Muscle of leg (tissue), 11 donors: Measurements from ENCODE around the gene UVRAG. TPM values are rescaled to one million over a fixed set of nuclear protein-coding genes. Genes with fewer than 3 reads are reported as not detected.

Experiments
- DNase-seq: peaks from one replicate; pipeline ENCODE4 v3.0.0; 2013
- H3K27ac ChIP-seq: one replicate; pipeline ENCODE4 v1.5.1; 2013; ENCODE audit warnings: mild to moderate bottlenecking, low read length, control low read depth
- H3K27me3 ChIP-seq: one replicate; pipeline ENCODE4 v1.6.1; 2013; ENCODE audit warnings: low read length; ENCODE audit not compliant: control insufficient read depth, insufficient read depth
- H3K36me3 ChIP-seq: one replicate; pipeline ENCODE4 v1.6.1; 2013; ENCODE audit warnings: low read length; ENCODE audit not compliant: control insufficient read depth, insufficient read depth
- H3K4me1 ChIP-seq: one replicate; pipeline ENCODE4 v1.6.1; 2013; ENCODE audit warnings: low read length; ENCODE audit not compliant: control insufficient read depth, insufficient read depth
- H3K4me3 ChIP-seq: one replicate; pipeline ENCODE4 v1.5.1; 2013; ENCODE audit warnings: low read length, control low read depth
- H3K9me3 ChIP-seq: replicated peaks from 2 replicates; pipeline ENCODE4 v1.6.1; 2013; ENCODE audit warnings: low read depth, low read length; ENCODE audit not compliant: control insufficient read depth
- WGBS: methylation state at CpG from one replicate; pipeline ENCODE4 v1.1.5; 2013; ENCODE audit warnings: missing lambda C conversion rate; ENCODE audit not compliant: insufficient coverage; 5-methylcytosine and 5-hydroxymethylcytosine counted together
- polyA plus RNA-seq, 8 donors: library from polyadenylated mRNA; unstranded; fragments of 120-200 nt; gene quantifications; one replicate each; pipeline versions ENCODE4 v1.2.1 to v1.2.3, GENCODE V29; 2013; ENCODE audit warnings: inconsistent platforms in 1 of 8, low replicate concordance in 1 of 8; ENCODE audit not compliant: insufficient read length in 8 of 8, insufficient read depth in 1 of 8
- total RNA-seq: library from RNA; stranded (reverse); fragments of 120-200 nt; gene quantifications from one replicate; pipeline ENCODE4 v1.2.4, GENCODE V29; 2013

The UVRAG gene
- total and polyA plus RNA-seq, 9 donors = 8.1 to 10.2 (median 9.1) TPM

GRCh38 chr11:76143274-76143673 lies 328.3 kb downstream of the UVRAG start:
- no peaks in the 10 kb centered on the region for H3K27me3 ChIP-seq
- H3K4me3 ChIP-seq = no peak overlapping the region
- DNase-seq = no peak
- H3K9me3 ChIP-seq = no peaks in the 10 kb centered on the region
- WGBS = 86% methylated on average over 10 of the region's 11 CpGs
- no peaks in the 10 kb centered on the region for H3K4me1 ChIP-seq
- H3K36me3 ChIP-seq = peaks cover 10% of the 10 kb centered on the region
- H3K27ac ChIP-seq = no peak overlapping the region

- Histone ChIP-seq H3K4me1 (peaks cover 3% of the 10 kb centered on the region), H3K9me3 (no peaks in the 10 kb centered on the region), H3K27ac (no peak overlapping the region), H3K36me3 (peaks cover 4% of the 10 kb centered on the region), H3K27me3 (no peaks in the 10 kb centered on the region), H3K4me3 (no peak overlapping the region)
- DNase-seq = no peak
- 83% methylated on average over 13 of the region's 14 CpGs for WGBS
These were observed 332.2 kb downstream of the UVRAG start for GRCh38 chr11:76147106-76147740.

DNA sequence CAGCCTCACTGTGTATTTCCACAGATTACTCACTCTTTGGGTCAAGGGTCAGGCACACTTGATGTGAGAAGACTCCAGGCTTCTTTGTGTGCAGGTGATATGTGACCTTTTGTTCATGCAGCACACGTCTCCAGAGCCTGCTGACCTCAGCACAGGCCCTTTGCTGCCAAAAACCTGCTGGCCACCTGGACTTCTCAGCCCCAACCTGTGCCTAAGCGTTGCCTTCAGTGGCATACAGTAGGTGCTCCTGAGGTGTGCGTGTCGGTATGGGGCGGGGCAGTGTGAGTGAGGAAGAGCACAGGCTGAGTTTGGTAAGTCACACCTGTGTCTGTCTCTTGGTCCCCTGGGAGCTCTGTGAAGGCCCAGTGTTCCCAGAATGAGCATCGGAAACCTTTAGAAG lies 333.2 kb downstream of the UVRAG start:
- Histone ChIP-seq H3K9me3 (no peaks in the 10 kb centered on the region), H3K27ac (no peak overlapping the region), H3K4me1 (peaks cover 13% of the 10 kb centered on the region), H3K27me3 (peaks cover 5% of the 10 kb centered on the region), H3K4me3 (no peak overlapping the region), H3K36me3 (no peaks in the 10 kb centered on the region)
- DNase-seq = no peak
- 83% methylated on average over 5 of the region's 6 CpGs for WGBS

GRCh38 chr11:76148941-76149613 lies 334.1 kb downstream of the UVRAG start:
- Histone ChIP-seq H3K9me3 (no peaks in the 10 kb centered on the region), H3K4me1 (peaks cover 15% of the 10 kb centered on the region), H3K27me3 (peaks cover 5% of the 10 kb centered on the region), H3K27ac (no peak overlapping the region), H3K36me3 (no peaks in the 10 kb centered on the region), H3K4me3 (no peak overlapping the region)
- 74% methylated on average over 14 of the region's 17 CpGs for WGBS
- no peak for DNase-seq

GRCh38 chr11:76149713-76150112 lies 334.7 kb downstream of the UVRAG start:
- no peaks in the 10 kb centered on the region for H3K36me3 ChIP-seq
- H3K27ac ChIP-seq = no peak overlapping the region
- no peaks in the 10 kb centered on the region for H3K9me3 ChIP-seq
- H3K27me3 ChIP-seq = peaks cover 5% of the 10 kb centered on the region
- peaks cover 15% of the 10 kb centered on the region for H3K4me1 ChIP-seq
- DNase-seq = no peak
- H3K4me3 ChIP-seq = no peak overlapping the region
- WGBS = 82% methylated on average over 6 of the region's 6 CpGs

DNA sequence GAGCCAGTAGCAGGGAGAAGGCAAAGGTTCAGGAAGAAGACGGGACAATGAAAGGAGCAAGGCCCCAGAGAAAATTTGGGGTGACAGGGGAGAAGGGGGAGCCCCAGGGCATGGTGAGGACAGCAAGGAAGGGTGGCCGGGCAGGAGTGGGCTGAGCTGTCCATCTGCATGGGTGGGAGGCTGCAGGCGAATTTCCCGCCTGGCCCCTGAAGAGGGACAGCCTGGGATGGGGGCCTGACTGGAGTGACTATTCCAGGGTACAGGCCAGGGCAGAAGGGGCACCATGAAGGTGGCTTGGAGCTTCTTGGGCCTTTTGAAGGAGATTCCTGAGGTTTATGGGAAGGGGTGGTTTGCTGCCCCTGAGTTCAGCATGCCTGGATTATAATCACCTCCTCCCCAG lies 335.1 kb downstream of the UVRAG start:
- WGBS = 96% methylated on average over 4 of the region's 4 CpGs
- Histone ChIP-seq H3K27me3 (peaks cover 5% of the 10 kb centered on the region), H3K4me1 (peaks cover 15% of the 10 kb centered on the region), H3K27ac (no peak overlapping the region), H3K36me3 (no peaks in the 10 kb centered on the region), H3K4me3 (no peak overlapping the region), H3K9me3 (no peaks in the 10 kb centered on the region)
- no peak for DNase-seq

GRCh38 chr11:76151556-76152085 lies 336.6 kb downstream of the UVRAG start:
- DNase-seq = no peak
- H3K9me3 ChIP-seq = no peaks in the 10 kb centered on the region
- H3K27ac ChIP-seq = no peak overlapping the region
- no peak overlapping the region for H3K4me3 ChIP-seq
- peaks cover 19% of the 10 kb centered on the region for H3K4me1 ChIP-seq
- WGBS = 69% methylated on average over 4 of the region's 5 CpGs
- no peaks in the 10 kb centered on the region for H3K36me3 ChIP-seq
- H3K27me3 ChIP-seq = peaks cover 5% of the 10 kb centered on the region

GRCh38 chr11:76152086-76152681 lies 337.2 kb downstream of the UVRAG start:
- Histone ChIP-seq H3K4me1 (peaks cover 25% of the 10 kb centered on the region), H3K9me3 (no peaks in the 10 kb centered on the region), H3K4me3 (peak overlapping the region; percentile 43), H3K27me3 (peaks cover 5% of the 10 kb centered on the region), H3K36me3 (no peaks in the 10 kb centered on the region), H3K27ac (no peak overlapping the region)
- peak; percentile 84 for DNase-seq
- WGBS = 22% methylated on average over 20 of the region's 30 CpGs

GRCh38 chr11:76152741-76153570 lies 337.9 kb downstream of the UVRAG start:
- Histone ChIP-seq H3K36me3 (no peaks in the 10 kb centered on the region), H3K27me3 (peaks cover 5% of the 10 kb centered on the region), H3K9me3 (no peaks in the 10 kb centered on the region), H3K4me3 (peak overlapping the region; percentile 43), H3K4me1 (peaks cover 32% of the 10 kb centered on the region), H3K27ac (no peak overlapping the region)
- no peak for DNase-seq
- 66% methylated on average over 11 of the region's 13 CpGs for WGBS

GRCh38 chr11:76153571-76153923 lies 338.5 kb downstream of the UVRAG start:
- Histone ChIP-seq H3K36me3 (no peaks in the 10 kb centered on the region), H3K27me3 (peaks cover 5% of the 10 kb centered on the region), H3K4me3 (no peak overlapping the region), H3K27ac (no peak overlapping the region), H3K4me1 (peaks cover 37% of the 10 kb centered on the region), H3K9me3 (no peaks in the 10 kb centered on the region)
- WGBS = 68% methylated on average over 5 of the region's 6 CpGs
- DNase-seq = no peak
